Colonic mucosa (tissue), 4 donors: ENCODE measurements around the gene PSAP. TPM values are rescaled to one million over a fixed set of nuclear protein-coding genes. Genes with fewer than 3 reads are reported as not detected.
A peak's percentile ranks its signal among the peaks of the same experiment; 100 is the strongest.

Experiments used
- DNase-seq: peaks from one replicate; pipeline ENCODE4 v3.0.0-alpha.2; 2020
- H3K27ac ChIP-seq: fragments of 200-600 bp; one replicate; pipeline ENCODE4 v1.8.0; 2021
- H3K27me3 ChIP-seq: fragments of 200-600 bp; one replicate; pipeline ENCODE4 v1.8.0; 2021
- H3K36me3 ChIP-seq: fragments of 200-600 bp; one replicate; pipeline ENCODE4 v1.8.0; 2021
- H3K4me1 ChIP-seq: fragments of 200-600 bp; one replicate; pipeline ENCODE4 v1.8.0; 2021; ENCODE audit warnings: mild to moderate bottlenecking
- H3K4me3 ChIP-seq: fragments of 200-600 bp; one replicate; pipeline ENCODE4 v1.8.0; 2021
- H3K9ac ChIP-seq, 2 donors: one replicate each; pipeline ENCODE4 v1.7.0; 2013; ENCODE audit warnings: control low read depth in 2 of 2, low read depth in 2 of 2, low read length in 2 of 2
- H3K9me3 ChIP-seq: fragments of 200-600 bp; one replicate; pipeline ENCODE4 v1.8.0; 2021
- CTCF ChIP-seq: fragments of 200-600 bp; IDR thresholded peaks from one replicate; pipeline ENCODE4 v1.8.0; 2022; ENCODE audit warnings: antibody characterized with exemption, mild to moderate bottlenecking
- intact Hi-C: fragments of 100-400 bp; cut with DNase I; formaldehyde crosslinking; loops from one replicate; pipeline ENCODE4 v1.14.1; 2022
- total RNA-seq, 2 donors: library from RNA; stranded (reverse); fragmentation: NEBNext Ultra II Directional in 1 of 2; extraction: Animal tissue kit (Norgen Biotek cat#: 25700) in 1 of 2; gene quantifications; one replicate each; pipeline ENCODE4 v1.2.1, GENCODE V29; 2021
- donor health status: healthy.
- donor health status: DM: no; HTN: no; CAD: no.
- donor health status: DM: no; HTN: no; CAD: no.

The PSAP gene
- total RNA-seq, 2 donors from 2014 or later, result 363 to 629 TPM

GRCh38 chr10:71782917-71783490 lies 68.0 kb downstream of the PSAP start:
- H3K27ac ChIP-seq, result no peak overlapping the region
- no peaks in the 10 kb centered on the region for H3K9me3 ChIP-seq
- no peak overlapping the region for H3K9ac ChIP-seq
- H3K4me3 ChIP-seq, result no peak overlapping the region
- no peaks in the 10 kb centered on the region for H3K4me1 ChIP-seq
- no peaks in the 10 kb centered on the region for H3K36me3 ChIP-seq
- no peak for DNase-seq
- no peaks in the 10 kb centered on the region for H3K27me3 ChIP-seq
- intact Hi-C loops, result no loop called here
- TF ChIP-seq CTCF, result no peak

- intact Hi-C loops, result no loop called here
- no peak overlapping the region for H3K9ac ChIP-seq
- H3K9me3 ChIP-seq, result no peaks in the 10 kb centered on the region
- no peaks in the 10 kb centered on the region for H3K4me1 ChIP-seq
- H3K36me3 ChIP-seq, result no peaks in the 10 kb centered on the region
- no peaks in the 10 kb centered on the region for H3K27me3 ChIP-seq
- no peak for DNase-seq
- no peak overlapping the region for H3K27ac ChIP-seq
- H3K4me3 ChIP-seq, result no peak overlapping the region
- no peak for TF ChIP-seq CTCF
Measured at GRCh38 chr10:71782221-71782916, 68.7 kb downstream of the PSAP start.

DNA sequence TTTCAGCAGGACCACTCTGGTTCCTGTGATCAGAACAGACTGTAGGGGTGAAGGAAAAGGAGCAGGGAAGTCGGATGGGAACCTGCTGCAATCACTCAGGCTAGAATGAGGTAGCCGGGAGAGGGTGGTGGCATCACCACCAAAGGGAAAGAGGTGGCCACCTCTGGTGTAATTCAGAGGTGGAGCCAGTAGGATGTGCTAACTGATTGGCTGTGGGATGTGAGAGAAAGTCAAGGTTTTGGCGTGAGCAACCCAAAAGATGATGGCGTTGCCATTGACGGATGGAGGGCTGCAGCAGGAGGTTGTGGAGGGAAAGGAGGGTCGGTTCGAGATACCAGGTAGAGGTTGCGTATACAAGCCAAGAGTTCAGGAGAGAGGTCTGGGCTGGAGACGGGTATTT lies 70.3 kb downstream of the PSAP start:
- no peak for DNase-seq
- Histone ChIP-seq H3K27ac (no peak overlapping the region), H3K36me3 (no peaks in the 10 kb centered on the region), H3K4me3 (no peak overlapping the region), H3K27me3 (no peaks in the 10 kb centered on the region), H3K9ac (no peak overlapping the region), H3K9me3 (no peaks in the 10 kb centered on the region), H3K4me1 (no peaks in the 10 kb centered on the region)
- intact Hi-C loops, result no loop called here
- no peak for TF ChIP-seq CTCF

GRCh38 chr10:71780156-71780555 lies 70.9 kb downstream of the PSAP start:
- no peak overlapping the region for H3K27ac ChIP-seq
- TF ChIP-seq CTCF, result no peak
- intact Hi-C loops, result no loop called here
- no peak for DNase-seq
- no peaks in the 10 kb centered on the region for H3K36me3 ChIP-seq
- H3K9ac ChIP-seq, result no peak overlapping the region
- no peak overlapping the region for H3K4me3 ChIP-seq
- no peaks in the 10 kb centered on the region for H3K27me3 ChIP-seq
- no peaks in the 10 kb centered on the region for H3K9me3 ChIP-seq
- no peaks in the 10 kb centered on the region for H3K4me1 ChIP-seq

DNA sequence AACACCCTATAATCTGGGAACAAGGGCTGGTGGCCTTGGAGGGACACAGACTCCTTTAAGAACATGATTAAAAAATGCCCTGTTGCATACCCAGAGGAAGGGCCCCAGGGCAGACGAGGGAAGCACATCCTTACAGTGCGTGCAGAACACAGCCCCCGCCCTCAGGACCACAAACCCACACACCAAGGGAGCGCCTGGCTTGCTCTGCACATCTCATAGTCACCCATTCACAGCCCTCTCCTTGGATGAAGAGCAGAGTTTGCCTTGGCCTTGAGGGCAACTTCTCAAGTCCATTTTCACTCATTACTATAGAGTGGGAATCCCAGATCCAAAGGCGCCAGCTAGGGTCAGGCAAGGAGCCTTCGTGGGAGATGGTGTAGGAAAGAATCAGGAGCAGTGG lies 71.4 kb downstream of the PSAP start:
- intact Hi-C loops, result no loop called here
- no peak for TF ChIP-seq CTCF

More for the DNA sequence above, 71.4 kb downstream of the PSAP start:
- H3K4me3 ChIP-seq, result no peak overlapping the region
- no peaks in the 10 kb centered on the region for H3K4me1 ChIP-seq
- no peaks in the 10 kb centered on the region for H3K9me3 ChIP-seq
- no peak overlapping the region for H3K27ac ChIP-seq
- DNase-seq, result no peak
- H3K36me3 ChIP-seq, result no peaks in the 10 kb centered on the region
- H3K9ac ChIP-seq, result peak overlapping the region in 1 of 2 donors; percentile 5
- no peaks in the 10 kb centered on the region for H3K27me3 ChIP-seq
